NCI-H1694 (cell line): ENCODE results near the gene ARHGEF7.

Source experiments
- DNase-seq: peaks from one replicate; lab custom pipeline; 2025; lab: John Stamatoyannopoulos, UW

ARHGEF7 gene

GRCh38 chr13:111132948-111133347, 17.8 kb downstream of the ARHGEF7 start:
- no peak for DNase-seq

- DNase-seq, result no peak
These were observed 24.3 kb downstream of the ARHGEF7 start for GRCh38 chr13:111139452-111139851.

DNA sequence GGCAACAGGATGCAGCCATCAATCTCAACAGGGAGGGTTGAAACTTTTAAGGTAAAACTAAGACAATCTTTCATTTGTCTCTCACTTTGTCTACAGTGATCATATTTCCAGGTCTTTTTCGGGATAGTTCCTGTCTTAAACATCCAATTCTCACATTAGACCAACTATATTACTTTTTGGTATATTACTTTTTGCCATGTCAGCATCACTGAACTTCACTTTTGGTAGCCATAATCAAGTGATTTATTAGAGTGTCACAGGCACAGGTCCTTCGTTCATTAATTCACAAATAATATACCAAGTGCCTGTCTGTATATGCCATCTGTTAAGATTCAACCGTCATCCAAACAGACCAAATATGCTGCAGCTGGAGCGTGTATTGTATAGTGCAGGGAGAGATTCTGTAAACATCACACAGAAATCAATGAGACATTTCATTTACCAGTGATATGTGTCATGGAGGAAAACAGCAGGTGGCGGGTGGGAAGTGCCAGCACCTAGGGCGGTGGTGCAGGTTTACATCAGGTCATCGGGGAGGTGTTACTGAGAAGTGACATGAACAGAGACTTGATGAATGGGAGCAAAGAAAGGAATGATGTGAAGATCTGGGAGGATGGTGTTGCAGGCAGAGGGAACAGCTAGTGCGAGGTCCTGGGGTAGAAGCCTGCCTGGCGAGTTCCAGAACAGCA, 24.9 kb downstream of the ARHGEF7 start:
- peak; percentile 91 for DNase-seq

- DNase-seq, result no peak
These were observed 25.5 kb downstream of the ARHGEF7 start for GRCh38 chr13:111140562-111141105.

DNA sequence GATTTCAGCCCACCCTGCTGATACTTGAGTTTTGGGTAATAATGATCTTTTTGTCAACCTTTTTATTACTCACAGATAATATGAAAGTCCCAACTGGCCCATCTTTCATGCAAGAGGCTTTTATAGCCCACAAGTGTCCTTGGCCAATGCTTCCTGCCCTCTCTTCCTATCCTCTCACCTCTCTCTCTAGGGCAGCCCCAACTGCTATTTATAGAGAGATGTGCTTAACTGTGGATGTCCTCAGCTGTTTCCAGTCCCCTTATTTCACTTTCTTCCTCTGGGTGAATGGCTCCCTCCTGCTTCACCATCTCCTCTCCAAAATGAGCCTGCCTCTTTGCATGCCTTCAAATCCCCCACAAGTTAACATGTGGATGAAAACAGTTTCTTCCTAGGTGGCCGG, 27.4 kb downstream of the ARHGEF7 start:
- no peak for DNase-seq

DNA sequence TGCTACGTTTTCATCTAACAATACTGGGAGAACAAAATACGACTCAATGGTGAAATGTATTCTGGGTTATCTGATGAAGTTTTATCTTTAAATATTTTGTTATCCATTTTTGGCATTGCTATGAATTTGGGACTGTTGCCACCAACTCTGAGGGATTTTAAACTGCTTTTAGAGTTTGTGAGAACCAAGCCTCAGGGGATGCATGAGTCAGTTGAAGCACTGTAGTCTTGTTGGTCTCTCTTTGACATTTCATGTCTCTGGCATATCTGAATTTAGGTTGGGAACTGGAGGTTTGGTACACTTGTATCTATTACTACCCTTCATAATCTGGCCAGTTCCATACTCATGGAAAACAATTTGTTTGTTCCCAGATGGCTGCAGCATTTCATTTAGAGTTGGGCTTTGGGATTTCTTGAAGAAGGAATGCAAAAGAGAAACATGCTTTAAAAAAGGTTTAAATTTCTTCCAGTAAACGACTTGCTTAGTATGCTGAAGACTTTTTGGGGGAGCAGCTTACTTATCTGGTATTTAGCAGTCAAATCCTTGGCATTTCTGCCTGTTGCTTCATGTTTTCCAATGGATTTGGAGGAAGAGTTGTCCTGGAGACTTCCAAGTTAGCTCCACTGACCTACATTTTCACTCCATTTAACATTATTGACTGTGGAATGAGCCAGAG, 28.9 kb downstream of the ARHGEF7 start:
- no peak for DNase-seq

DNA sequence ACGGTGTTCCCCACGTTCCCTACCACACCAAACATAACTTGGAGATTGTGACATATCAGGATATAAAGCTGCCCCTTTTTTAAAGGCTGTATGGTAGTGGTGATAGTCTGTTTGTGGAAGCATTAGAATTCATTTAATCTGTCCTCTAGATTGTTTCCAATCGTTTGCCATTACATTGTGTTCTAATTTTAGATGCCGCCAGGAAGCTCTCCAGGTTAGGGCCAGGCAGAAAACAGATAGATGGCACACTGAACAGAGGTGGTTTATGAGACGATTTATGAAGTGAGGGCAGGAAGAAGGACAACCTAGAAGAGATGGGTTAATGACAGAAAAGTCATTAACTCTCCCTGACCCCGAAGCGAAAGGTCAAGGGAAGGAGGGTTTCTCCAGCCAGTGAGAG, 30.0 kb downstream of the ARHGEF7 start:
- DNase-seq, result no peak

- no peak for DNase-seq
These were observed 30.4 kb downstream of the ARHGEF7 start for GRCh38 chr13:111145506-111145905.

DNA sequence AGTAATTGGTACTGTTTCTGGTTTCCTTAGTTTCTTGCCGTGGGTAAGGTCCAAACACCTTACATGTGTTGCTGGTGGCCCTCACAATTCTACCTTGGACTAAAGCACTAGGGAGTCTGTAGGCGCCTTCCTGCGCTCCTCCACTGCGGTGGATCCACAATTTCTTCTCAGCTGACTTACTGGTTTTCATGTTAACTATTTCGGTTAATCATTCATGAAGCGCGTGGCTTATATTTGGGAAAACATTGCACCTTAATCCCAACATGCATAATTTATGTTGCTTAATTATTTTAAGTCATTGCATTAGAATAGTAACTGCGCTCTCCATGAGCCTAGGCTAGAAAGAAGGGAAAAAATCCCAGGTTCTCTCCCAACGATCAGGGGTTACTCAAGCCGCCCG, 37.7 kb downstream of the ARHGEF7 start:
- no peak for DNase-seq

DNA sequence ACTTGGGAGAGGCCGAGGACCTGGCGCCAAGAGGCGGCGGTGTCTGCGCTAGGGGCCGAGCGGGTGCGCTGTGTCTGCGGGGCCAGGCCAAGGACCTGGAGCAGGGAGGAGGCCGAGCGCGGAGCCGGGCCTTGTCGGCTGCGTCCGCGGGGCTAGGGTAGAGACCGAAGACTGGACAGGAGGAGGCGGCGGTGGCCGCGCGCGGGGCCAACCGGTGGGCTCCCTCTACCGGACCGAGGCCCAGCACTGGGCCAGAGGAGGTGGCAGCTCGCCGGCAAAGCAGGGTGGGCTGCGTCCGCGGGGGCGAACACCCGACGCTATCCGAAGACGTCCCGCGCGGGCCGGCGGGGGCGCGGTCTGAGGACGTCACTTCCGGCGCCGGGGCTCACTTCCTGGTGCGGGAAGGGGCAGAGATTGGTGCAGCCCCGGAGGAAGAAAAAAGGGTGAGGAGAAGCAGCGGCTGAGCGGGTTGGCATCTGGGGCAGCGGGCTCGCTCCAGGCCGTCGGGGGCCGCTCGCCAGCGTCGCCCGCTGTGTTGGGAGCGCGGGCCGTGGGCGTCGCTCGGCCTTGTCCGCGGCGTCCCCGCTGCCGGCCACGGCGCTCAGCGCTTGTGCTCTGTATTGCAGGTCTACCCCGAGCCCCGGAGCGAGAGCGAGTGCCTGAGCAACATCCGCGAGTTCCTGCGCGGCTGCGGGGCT, 38.3 kb downstream of the ARHGEF7 start:
- DNase-seq, result peak; percentile 74

GRCh38 chr13:111153977-111154332, 38.8 kb downstream of the ARHGEF7 start:
- no peak for DNase-seq

DNA sequence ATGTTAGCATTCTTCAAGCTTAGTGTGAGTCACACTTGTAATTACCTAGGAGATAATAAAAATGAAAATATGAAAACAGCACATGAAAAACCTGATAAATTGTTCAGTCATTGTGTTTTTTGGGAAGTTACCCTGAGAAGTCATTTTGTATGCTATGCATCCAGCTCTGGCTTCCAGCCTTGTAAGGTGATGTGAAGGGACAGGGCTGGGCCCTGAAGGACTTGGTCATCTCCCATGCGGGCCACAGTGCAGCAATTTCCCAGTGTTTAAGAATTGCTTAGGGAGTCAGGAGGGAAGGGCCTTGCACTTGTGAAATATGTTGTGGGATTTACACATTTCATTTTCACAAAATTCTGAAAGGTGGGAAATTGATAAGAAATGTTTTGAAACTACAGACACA, 41.3 kb downstream of the ARHGEF7 start:
- DNase-seq, result no peak

DNA sequence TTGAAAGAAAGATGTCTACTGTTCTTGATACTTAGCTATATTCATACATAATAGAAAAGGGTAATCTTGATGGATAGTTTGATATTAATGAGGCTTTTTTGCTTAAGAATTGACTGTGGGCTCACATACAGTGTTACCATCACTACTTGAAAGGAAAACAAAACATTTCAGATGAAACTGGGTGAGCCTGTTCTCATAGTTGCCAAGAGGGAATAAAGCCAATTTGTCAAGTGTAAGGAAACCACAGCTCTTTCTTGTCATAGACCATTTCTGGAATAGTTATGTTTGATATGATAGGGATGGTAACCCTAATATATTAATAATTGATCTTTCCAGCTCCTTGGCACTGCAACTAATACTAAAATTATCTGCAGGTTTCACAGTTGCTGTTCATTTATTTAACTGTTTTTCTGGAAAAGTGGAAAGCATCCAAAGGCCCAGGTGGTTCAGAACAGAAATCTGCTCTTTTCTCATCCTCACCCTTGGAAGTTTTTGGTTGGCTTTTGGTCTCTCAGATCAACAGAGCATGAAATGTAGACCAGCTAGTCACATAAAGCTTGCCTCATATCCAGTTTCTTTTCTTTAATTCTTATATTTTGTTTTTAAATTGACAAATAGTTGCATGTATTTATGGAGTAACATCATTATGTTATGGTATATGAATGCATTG, 43.2 kb downstream of the ARHGEF7 start:
- DNase-seq, result no peak

GRCh38 chr13:111159362-111160320, 44.5 kb downstream of the ARHGEF7 start:
- DNase-seq, result no peak

DNA sequence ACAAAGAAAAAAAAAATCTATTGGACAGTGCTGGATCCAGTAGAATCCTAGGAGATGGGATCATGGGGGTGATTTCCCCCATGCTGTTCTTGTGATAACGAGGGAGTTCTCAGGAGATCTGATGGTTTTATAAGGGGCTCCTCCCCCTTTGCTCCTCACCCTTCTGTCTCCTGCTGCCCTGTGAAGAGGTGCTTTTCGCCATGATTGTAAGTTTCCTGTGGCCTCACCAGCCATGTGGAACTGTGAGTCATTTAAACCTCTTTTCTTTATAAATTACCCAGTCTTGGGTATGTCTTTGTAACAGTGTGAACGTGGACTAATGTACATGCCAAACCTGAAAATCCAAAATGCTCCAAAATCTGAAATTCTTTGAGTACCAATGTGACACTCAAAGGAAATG, 45.5 kb downstream of the ARHGEF7 start:
- DNase-seq, result no peak

DNA sequence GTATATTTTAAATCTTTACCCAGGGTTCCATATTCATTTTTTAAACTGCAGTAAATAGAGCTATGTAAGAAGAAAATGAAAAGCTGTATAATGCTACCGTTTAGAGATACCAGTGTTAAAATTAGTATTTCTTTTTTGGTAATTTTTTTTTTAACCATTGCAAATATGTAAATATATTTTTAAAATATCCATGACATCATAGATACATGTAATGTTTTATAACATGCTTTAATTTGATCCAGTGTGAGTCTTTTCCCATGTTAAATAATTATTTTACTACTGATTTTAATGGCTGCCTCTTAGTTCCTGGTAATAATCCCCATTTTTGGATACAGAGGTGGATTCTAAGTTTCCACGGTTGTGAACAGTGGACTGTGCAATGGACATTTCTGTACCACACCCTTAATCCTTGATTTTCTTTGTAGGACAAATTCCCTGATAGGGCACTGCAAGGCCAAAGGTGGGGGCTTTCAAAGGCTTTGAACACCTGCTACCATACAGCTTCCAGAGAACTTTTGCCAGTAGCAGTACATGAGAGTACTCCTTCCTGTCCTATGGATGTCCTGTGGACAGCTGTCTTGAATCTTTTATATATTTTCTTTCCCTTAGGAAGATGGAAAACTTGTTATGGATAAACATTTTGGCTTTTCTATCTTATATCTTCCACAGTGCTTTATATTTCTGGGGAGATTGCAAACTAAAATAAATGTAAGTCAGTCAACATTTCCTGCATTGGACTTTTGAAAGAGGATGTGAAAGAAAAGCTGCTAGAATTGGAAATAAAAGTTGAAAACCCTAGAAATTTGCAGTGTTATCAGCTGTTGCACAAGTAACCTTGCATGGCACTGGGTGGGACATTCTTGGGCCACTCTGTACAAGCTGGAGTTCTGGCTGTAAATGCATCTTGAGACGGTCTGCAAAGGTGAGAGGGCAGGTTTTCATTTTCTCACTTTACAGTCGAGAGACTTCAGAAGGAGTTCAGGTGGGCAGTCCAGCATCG, 46.8 kb downstream of the ARHGEF7 start:
- no peak for DNase-seq

GRCh38 chr13:111165241-111166010, 50.3 kb downstream of the ARHGEF7 start:
- no peak for DNase-seq

DNA sequence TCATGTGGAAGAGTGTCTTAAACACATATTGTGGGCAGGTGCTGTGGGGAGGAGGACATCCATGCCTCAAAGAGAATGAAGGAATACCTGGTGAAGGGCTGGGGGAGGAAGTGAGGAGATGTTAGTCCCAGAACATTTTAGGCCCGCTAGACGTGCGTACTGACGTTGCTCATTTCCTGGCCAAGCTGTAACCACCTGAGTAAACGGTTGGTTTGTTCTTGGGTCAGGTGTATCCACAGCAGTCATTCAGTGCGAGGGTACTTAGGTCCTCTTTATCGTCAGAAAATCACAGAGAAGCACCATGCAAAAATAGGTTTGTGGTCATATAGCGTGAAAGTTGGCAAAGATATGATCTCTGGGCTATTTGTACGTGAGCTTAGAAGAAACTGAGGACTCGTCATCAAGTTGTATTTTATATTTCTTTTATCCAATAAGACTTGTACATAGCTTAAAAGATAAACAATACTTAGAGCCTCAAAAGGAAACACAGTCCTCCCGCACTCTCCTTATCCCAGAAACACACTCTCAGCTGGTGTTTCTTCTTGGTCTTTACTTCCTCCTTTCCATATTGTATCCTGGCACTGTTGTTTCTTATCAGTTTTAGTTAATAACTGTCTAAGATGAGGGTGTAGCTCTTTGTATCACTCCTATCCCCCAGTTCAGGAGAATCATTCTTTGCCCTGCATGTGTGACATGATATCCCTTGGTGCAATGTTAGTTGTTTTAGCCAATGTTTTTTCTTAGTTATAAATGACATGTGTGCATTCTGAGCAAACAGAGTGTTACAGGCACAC, 52.0 kb downstream of the ARHGEF7 start:
- DNase-seq, result no peak
